Hindlimb muscle (tissue), 1 donor: Measurements from ENCODE around the gene MYOCOS. TPM values are rescaled to one million over a fixed set of nuclear protein-coding genes. Genes with fewer than 3 reads are reported as not detected.
"Not testable (repeated sequence)": the region's sequence is repeated elsewhere in the genome, so short reads cannot be mapped to it uniquely, and the experiment has no call there.

Source experiments
- DNase-seq: peaks from one replicate; pipeline ENCODE4 v3.0.0-alpha.2; 2013
- polyA plus RNA-seq: library from polyadenylated mRNA; unstranded; fragments of 120-200 nt; gene quantifications from one replicate; pipeline ENCODE4 v1.2.1, GENCODE V29; 2013; ENCODE audit not compliant: insufficient read length

Gene MYOCOS
- polyA plus RNA-seq, 1 donor, result not detected

- no peak for DNase-seq
These were observed 3.2 kb downstream of the MYOCOS start for GRCh38 chr1:171625225-171625624.

GRCh38 chr1:171627020-171627419, 5.0 kb downstream of the MYOCOS start:
- DNase-seq, result no peak

DNA sequence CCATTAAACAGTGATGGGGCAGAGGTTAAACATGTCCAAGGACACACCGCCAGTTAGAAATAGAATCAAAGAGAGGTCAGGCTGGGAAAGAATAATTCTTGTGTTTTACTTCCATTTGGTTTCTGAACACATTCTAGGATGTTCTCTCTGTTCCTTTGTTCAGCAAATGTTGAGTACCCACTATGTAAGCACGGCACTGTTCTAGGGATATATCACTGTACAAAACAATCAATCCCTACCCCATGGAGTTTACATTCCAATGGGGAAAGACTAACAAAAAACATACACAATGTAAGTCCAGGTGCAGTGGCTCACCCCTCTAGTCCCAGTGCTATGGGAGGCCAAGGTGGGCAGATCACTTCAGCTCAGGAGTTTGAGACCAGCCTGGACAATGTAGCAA, 6.2 kb downstream of the MYOCOS start:
- DNase-seq, result no peak

DNA sequence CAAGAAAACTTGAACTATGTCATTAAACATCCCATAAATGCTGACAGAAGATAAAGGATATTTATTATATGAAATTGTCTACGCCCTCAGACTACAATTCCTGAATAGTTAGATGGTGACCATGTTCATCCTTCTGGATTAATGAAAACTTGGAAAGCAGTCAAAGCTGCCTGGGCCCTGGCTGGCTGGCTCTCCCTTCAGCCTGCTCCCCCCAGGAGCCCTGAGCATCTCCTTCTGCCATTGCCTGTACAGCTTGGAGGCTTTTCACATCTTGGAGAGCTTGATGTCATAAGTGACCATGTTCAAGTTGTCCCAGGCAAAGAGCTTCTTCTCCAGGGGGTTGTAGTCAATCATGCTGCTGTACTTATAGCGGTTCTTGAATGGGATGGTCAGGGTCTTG, 13.6 kb downstream of the MYOCOS start:
- DNase-seq, result no peak

DNA sequence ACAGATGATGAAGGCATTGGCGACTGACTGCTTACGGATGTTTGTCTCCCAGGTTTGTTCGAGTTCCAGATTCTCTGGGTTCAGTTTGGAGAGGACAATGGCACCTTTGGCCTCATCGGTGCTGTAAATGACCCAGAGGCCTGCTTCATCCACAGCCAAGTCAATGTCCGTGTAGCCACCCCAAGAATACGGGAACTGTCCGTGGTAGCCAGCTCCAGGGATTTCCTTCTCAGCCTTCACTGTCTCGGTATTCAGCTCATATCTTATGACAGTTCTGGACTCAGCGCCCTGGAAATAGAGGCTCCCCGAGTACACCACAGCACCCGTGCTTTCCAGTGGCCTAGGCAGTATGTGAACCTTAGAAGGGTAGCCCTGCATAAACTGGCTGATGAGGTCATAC, 14.1 kb downstream of the MYOCOS start:
- no peak for DNase-seq

DNA sequence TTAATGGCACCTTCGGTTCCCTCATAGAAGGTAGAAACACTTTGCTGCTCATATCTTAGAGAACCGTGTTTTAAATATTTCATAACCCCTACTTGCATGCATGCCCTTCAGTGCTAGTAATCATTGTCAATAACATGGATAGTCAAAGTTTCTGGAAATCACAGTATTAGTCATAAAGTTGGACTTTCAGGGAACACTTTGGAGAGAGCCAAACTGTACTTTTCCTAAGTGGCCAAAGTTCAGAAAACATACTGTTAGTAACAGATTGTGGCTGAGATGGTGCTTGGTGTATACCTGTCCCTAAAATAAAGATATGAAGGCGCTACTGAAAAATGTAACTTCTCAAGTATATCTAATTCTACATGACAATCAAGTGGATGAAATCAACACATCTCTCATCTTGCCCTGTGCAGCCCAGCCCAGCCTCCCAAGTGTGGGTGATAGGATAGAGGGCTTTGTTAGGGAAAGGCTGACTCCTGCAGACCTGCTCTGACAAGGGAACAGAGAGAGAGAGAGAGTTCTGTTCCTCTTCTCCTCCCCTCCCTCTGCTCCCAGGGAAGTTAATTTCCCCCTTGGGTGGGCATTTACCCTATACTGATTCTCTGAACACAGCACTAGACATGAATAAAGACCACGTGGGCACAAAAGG, 16.0 kb downstream of the MYOCOS start:
- DNase-seq, result no peak

GRCh38 chr1:171640225-171640624, 18.2 kb downstream of the MYOCOS start:
- DNase-seq, result no peak

DNA sequence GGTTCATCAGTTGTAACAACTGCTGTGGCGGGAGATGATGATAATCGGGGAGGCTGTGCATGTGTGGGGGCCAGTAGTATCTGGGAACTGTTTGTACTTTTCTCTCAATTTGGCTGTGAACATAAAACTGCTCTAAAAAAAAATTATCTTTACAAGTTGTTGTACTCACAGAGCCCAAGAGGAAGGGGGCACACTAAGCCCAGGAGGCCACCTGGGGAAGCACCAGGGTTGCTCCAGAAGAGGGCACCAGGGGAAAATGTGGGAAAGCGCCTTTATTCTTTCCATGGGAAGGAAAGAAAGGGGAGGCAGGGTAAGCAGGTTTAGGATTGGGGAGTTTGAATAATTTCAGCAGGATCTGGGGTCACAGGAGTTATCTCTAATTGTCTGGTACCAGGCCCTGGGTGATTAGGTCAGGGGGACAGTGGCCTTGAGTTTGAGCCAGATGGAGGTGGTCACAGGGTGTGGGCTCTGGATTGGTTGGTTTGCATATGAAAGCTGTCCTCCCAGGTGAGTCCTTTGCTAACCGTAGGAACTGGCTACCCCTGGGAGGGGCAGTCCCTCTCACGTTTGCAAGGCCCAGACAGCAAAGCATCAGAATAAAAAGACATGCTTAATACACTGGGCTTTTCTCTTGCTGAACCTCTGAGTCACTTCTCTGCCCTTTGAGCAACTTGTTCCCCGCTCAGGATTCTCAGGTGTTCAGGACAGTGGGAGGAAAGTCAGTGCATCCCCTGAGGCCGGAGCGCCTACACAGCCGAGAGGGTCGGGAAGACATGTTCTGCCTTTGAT, 19.2 kb downstream of the MYOCOS start:
- no peak for DNase-seq

DNA sequence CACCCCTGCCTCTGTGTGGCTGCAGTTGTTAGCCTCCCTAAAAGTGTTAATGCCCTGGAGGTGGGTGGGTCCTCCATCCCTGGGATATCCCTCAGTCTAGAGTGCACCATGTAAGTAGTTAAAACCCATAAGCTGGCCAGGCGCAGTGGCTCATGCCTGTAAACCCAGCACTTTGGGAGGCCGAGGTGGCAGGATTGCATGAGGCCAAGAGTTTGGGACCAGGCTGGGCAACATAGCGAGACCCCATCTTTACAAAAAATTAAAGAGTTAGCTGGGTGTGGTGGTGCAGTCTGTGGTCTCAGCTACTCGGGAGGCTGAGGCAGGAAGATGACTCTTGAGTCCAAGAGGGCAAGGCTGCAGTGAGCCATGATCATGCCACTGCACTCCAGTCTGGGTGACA, 20.2 kb downstream of the MYOCOS start:
- no peak for DNase-seq

- no peak for DNase-seq
These were observed 21.1 kb downstream of the MYOCOS start for GRCh38 chr1:171643156-171643555.

GRCh38 chr1:171644805-171645483, 22.9 kb downstream of the MYOCOS start:
- peak; percentile 91 for DNase-seq

- peak; percentile 88 for DNase-seq
These were observed 23.7 kb downstream of the MYOCOS start for GRCh38 chr1:171645553-171646248.

DNA sequence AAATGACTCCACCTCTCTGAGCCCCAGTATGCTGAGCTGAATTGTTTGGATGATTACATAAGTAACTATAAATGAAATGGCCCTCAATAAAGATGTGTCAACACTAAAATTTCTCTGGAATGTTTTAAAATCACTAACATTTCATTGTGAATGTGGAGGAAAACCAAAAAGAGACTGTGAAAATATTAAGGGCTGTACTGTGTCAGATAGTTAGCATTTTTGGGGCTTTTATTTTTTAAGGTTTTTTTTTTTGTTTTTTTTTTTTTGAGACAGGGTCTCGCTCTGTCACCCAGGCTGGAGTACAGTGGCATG, 24.2 kb downstream of the MYOCOS start:
- no peak for DNase-seq

GRCh38 chr1:171652234-171652822, 30.3 kb downstream of the MYOCOS start, which contains the start of gene MYOC:
MYOC (minus strand) TSS chr1:171652688; CDS start chr1:171652611, 77 bp downstream.
- DNase-seq, result no peak

DNA sequence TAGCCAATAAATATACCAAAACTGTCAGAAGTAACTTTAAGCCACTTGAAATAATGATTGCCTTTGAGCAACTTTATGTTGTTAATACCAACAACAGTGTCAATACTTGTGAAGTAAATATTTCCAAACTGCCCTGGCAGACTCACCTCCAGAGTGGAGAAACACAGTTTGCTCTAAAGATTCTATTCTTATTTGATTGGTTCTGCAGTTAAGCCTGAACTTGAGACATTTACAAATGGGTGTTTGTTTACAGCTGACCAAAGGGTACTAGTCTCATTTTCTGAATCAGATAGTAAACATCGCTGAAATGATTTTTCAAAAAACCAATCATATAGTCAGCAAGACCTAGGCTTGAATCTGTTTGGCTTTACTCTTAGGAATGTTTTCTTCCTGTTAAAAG, 31.8 kb downstream of the MYOCOS start:
- no peak for DNase-seq

GRCh38 chr1:171654201-171654941, 32.3 kb downstream of the MYOCOS start:
- DNase-seq, result no peak

- peak; percentile 88 for DNase-seq
These were observed 33.1 kb downstream of the MYOCOS start for GRCh38 chr1:171654942-171655745.

DNA sequence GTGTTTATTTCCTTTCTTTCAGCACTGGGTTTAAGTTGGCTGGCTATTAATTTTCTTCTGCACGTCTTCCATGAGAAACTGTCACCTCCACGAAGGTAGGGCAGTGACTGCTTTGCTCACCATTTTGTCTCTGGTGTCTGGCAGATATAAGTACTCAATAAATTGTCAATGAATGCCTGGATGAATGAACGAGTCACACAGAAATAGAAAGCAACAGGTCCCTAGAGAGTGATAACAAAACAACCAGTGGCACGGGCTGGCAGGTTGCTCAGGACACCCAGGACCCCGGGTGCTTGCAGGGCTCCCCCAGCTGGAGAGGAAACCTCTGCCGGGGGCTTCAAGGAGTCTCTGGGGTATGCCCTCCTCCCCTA, 33.7 kb downstream of the MYOCOS start:
- DNase-seq, result no peak

- DNase-seq, result not testable (repeated sequence)
These were observed 34.2 kb downstream of the MYOCOS start for GRCh38 chr1:171656206-171656605.

DNA sequence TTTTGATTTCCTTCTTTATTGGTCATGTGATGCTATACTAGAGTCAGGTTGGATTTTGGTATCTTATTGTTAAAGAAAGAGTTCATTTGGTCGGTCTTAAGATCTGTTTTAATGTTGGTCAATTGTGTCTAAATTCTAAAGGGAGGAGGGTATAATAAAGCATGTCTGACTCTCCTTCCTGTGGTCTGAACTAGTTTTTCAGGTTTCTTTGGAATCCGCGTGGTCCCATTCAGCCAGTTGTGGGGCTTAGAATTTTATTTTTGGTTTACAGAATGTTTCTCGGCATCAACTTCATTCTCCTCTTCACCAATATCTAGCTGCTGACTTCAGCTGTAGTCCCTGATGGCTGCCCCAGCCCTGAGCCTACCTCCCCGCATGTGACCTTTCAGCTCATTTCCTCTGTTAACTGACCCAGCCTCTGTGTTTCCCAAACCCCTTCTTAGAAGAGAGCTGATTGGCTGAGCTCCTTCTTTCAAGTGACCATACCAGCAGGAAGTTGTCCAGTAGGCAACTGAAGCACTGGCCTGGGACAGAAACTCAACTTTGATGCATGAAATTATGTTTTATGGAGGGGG, 39.1 kb downstream of the MYOCOS start:
- no peak for DNase-seq
